Karpas-422 (cell line): ENCODE data around the gene DIP2C. TPM values are rescaled to one million over a fixed set of nuclear protein-coding genes. Genes with fewer than 3 reads are reported as not detected.

Experiments used
- DNase-seq: peaks from one replicate; pipeline ENCODE4 v3.0.0-alpha.2; 2015
- H2AFZ ChIP-seq: fragments of 200-600 bp; sonication (generic); 2 replicates; pipeline ENCODE4 v1.6.1; 2014; ENCODE audit warnings: antibody characterized with exemption, low read length, mixed read lengths
- H3K27ac ChIP-seq: fragments of 200-600 bp; sonication (generic); 2 replicates; pipeline ENCODE4 v1.5.1; 2014; ENCODE audit warnings: mild to moderate bottlenecking, low read length, moderate library complexity
- H3K27me3 ChIP-seq: fragments of 200-600 bp; sonication (generic); 2 replicates; pipeline ENCODE4 v1.6.1; 2014; ENCODE audit warnings: low read length, mixed read lengths
- H3K36me3 ChIP-seq: fragments of 200-600 bp; sonication (generic); 2 replicates; pipeline ENCODE4 v1.6.1; 2014; ENCODE audit warnings: low read length, mixed read lengths; ENCODE audit not compliant: insufficient read depth
- H3K4me1 ChIP-seq: fragments of 200-600 bp; sonication (generic); 2 replicates; pipeline ENCODE4 v1.6.1; 2014; ENCODE audit warnings: mild to moderate bottlenecking, low read length, mixed read lengths
- H3K4me2 ChIP-seq: fragments of 200-600 bp; sonication (generic); 2 replicates; pipeline ENCODE4 v1.6.1; 2014; ENCODE audit warnings: low read length, low read depth, mild to moderate bottlenecking; ENCODE audit not compliant: poor library complexity, severe bottlenecking
- H3K4me3 ChIP-seq: fragments of 200-600 bp; sonication (generic); 2 replicates; pipeline ENCODE4 v1.5.1; 2014; ENCODE audit warnings: mild to moderate bottlenecking, antibody characterized with exemption, low read length, mixed read lengths
- H3K79me2 ChIP-seq: fragments of 200-600 bp; sonication (generic); 2 replicates; pipeline ENCODE4 v1.6.1; 2014; ENCODE audit warnings: mild to moderate bottlenecking, low read length, mixed read lengths
- H3K9ac ChIP-seq: fragments of 200-600 bp; sonication (generic); 2 replicates; pipeline ENCODE4 v1.6.0; 2014; ENCODE audit warnings: low read length
- H3K9me2 ChIP-seq: fragments of 200-600 bp; sonication (generic), shearing (Covaris generic); replicated peaks from 2 replicates; pipeline ENCODE4 v1.6.0; 2014; ENCODE audit warnings: mild to moderate bottlenecking, low read length, moderate library complexity; ENCODE audit not compliant: insufficient read depth
- H3K9me3 ChIP-seq: fragments of 300-700, 200-600 bp; sonication (generic); 2 replicates; pipeline ENCODE4 v1.6.1; 2014; ENCODE audit warnings: low read length, mixed read lengths
- H4K20me1 ChIP-seq: fragments of 200-600 bp; sonication (generic); 2 replicates; pipeline ENCODE4 v1.6.1; 2014; ENCODE audit warnings: mild to moderate bottlenecking, antibody characterized with exemption, low read length, low read depth; ENCODE audit not compliant: insufficient read depth
- total RNA-seq: library from RNA; depleted of rRNA; stranded (reverse); fragments of >200 nt; shearing (Covaris generic); gene quantifications from 2 replicates; pipeline ENCODE4 v1.2.3, GENCODE V29; 2014; ENCODE audit warnings: low replicate concordance

DIP2C gene
- total RNA-seq, 1 experiment from 2014 or later: 0.11 TPM

- no peak for DNase-seq
- Histone ChIP-seq H3K27ac (no peak overlapping the region), H3K4me1 (no peaks in the 10 kb centered on the region), H3K79me2 (no peaks in the 10 kb centered on the region), H2AFZ (no peak overlapping the region), H3K36me3 (no peaks in the 10 kb centered on the region), H3K4me3 (no peak overlapping the region), H3K9me2 (no peaks in the 10 kb centered on the region), H3K9me3 (no peaks in the 10 kb centered on the region), H4K20me1 (no peaks in the 10 kb centered on the region), H3K4me2 (no peak overlapping the region), H3K27me3 (no peaks in the 10 kb centered on the region), H3K9ac (no peak overlapping the region)
These were observed 309.0 kb downstream of the DIP2C start for GRCh38 chr10:380313-380940.

GRCh38 chr10:378930-379704 lies 310.4 kb downstream of the DIP2C start:
- H3K36me3 ChIP-seq: no peaks in the 10 kb centered on the region
- H3K4me2 ChIP-seq: no peak overlapping the region
- H3K4me3 ChIP-seq: no peak overlapping the region
- H4K20me1 ChIP-seq: no peaks in the 10 kb centered on the region
- no peaks in the 10 kb centered on the region for H3K9me3 ChIP-seq
- no peaks in the 10 kb centered on the region for H3K79me2 ChIP-seq
- H3K4me1 ChIP-seq: no peaks in the 10 kb centered on the region
- H2AFZ ChIP-seq: no peak overlapping the region
- no peak overlapping the region for H3K9ac ChIP-seq
- no peaks in the 10 kb centered on the region for H3K27me3 ChIP-seq
- no peaks in the 10 kb centered on the region for H3K9me2 ChIP-seq
- no peak overlapping the region for H3K27ac ChIP-seq
- DNase-seq: no peak

- Histone ChIP-seq H3K4me2 (no peak overlapping the region), H3K9ac (no peak overlapping the region), H3K36me3 (no peaks in the 10 kb centered on the region), H4K20me1 (no peaks in the 10 kb centered on the region), H3K27me3 (no peaks in the 10 kb centered on the region), H3K9me2 (no peaks in the 10 kb centered on the region), H3K9me3 (no peaks in the 10 kb centered on the region), H2AFZ (no peak overlapping the region), H3K79me2 (no peaks in the 10 kb centered on the region), H3K27ac (no peak overlapping the region), H3K4me3 (no peak overlapping the region), H3K4me1 (no peaks in the 10 kb centered on the region)
- DNase-seq: no peak
These were observed 311.1 kb downstream of the DIP2C start for GRCh38 chr10:378230-378929.

- no peaks in the 10 kb centered on the region for H4K20me1 ChIP-seq
- no peak overlapping the region for H3K4me3 ChIP-seq
- H2AFZ ChIP-seq: no peak overlapping the region
- H3K27ac ChIP-seq: no peak overlapping the region
- DNase-seq: no peak
- no peaks in the 10 kb centered on the region for H3K79me2 ChIP-seq
- no peak overlapping the region for H3K4me2 ChIP-seq
- no peaks in the 10 kb centered on the region for H3K9me2 ChIP-seq
- no peaks in the 10 kb centered on the region for H3K9me3 ChIP-seq
- no peak overlapping the region for H3K9ac ChIP-seq
- H3K36me3 ChIP-seq: no peaks in the 10 kb centered on the region
- H3K27me3 ChIP-seq: no peaks in the 10 kb centered on the region
- no peaks in the 10 kb centered on the region for H3K4me1 ChIP-seq
These were observed 312.2 kb downstream of the DIP2C start for GRCh38 chr10:377228-377627.

- no peak overlapping the region for H3K4me3 ChIP-seq
- H3K27ac ChIP-seq: no peak overlapping the region
- H4K20me1 ChIP-seq: no peaks in the 10 kb centered on the region
- no peaks in the 10 kb centered on the region for H3K9me2 ChIP-seq
- H3K4me1 ChIP-seq: no peaks in the 10 kb centered on the region
- DNase-seq: no peak
- no peaks in the 10 kb centered on the region for H3K36me3 ChIP-seq
- H3K9ac ChIP-seq: no peak overlapping the region
- H3K9me3 ChIP-seq: no peaks in the 10 kb centered on the region
- no peaks in the 10 kb centered on the region for H3K27me3 ChIP-seq
- no peak overlapping the region for H3K4me2 ChIP-seq
- H3K79me2 ChIP-seq: no peaks in the 10 kb centered on the region
- H2AFZ ChIP-seq: no peak overlapping the region
These were observed 313.5 kb downstream of the DIP2C start for GRCh38 chr10:375815-376505.

GRCh38 chr10:374354-374753 lies 315.1 kb downstream of the DIP2C start:
- Histone ChIP-seq H3K4me1 (no peaks in the 10 kb centered on the region), H2AFZ (no peak overlapping the region), H3K36me3 (no peaks in the 10 kb centered on the region), H3K4me2 (no peak overlapping the region), H3K9me3 (no peaks in the 10 kb centered on the region), H3K9me2 (no peaks in the 10 kb centered on the region), H3K4me3 (no peak overlapping the region), H4K20me1 (no peaks in the 10 kb centered on the region), H3K27me3 (no peaks in the 10 kb centered on the region), H3K9ac (no peak overlapping the region), H3K27ac (no peak overlapping the region), H3K79me2 (no peaks in the 10 kb centered on the region)
- no peak for DNase-seq

- Histone ChIP-seq H3K9ac (no peak overlapping the region), H3K27ac (no peak overlapping the region), H3K27me3 (no peaks in the 10 kb centered on the region), H3K79me2 (no peaks in the 10 kb centered on the region), H3K36me3 (no peaks in the 10 kb centered on the region), H3K9me3 (no peaks in the 10 kb centered on the region), H3K9me2 (no peaks in the 10 kb centered on the region), H3K4me3 (no peak overlapping the region), H3K4me1 (no peaks in the 10 kb centered on the region), H3K4me2 (no peak overlapping the region), H2AFZ (no peak overlapping the region), H4K20me1 (no peaks in the 10 kb centered on the region)
- no peak for DNase-seq
These were observed 315.8 kb downstream of the DIP2C start for GRCh38 chr10:373526-374309.
